ENCODE measurements around the gene PLCH2.

PLCH2 gene

GRCh38 chr1:2475571-2475970 is 518 bp upstream of the PLCH2 start:
- no peak overlapping the region for H3K4me3 ChIP-seq (ENCODE audit: low read depth, low read length)
- no peak for DNase-seq (ENCODE audit: low read depth)
- no peak for TF ChIP-seq CTCF (IDR thresholded peaks at IDR 0.05; ENCODE audit: insufficient read depth, low read depth, low read length, missing control alignments)

GRCh38 chr1:2477309-2477708 is 1.2 kb downstream of the PLCH2 start:
- no peak for TF ChIP-seq CTCF (IDR thresholded peaks at IDR 0.05; ENCODE audit: insufficient read depth, low read depth, low read length, missing control alignments)
- no peak for DNase-seq (ENCODE audit: low read depth)
- H3K4me3 ChIP-seq (ENCODE audit: low read depth, low read length): no peak overlapping the region

GRCh38 chr1:2477791-2478499 is 1.9 kb downstream of the PLCH2 start:
- TF ChIP-seq CTCF (IDR thresholded peaks at IDR 0.05; ENCODE audit: insufficient read depth, low read depth, low read length, missing control alignments): no peak
- no peak overlapping the region for H3K4me3 ChIP-seq (ENCODE audit: low read depth, low read length)
- no peak for DNase-seq (ENCODE audit: low read depth)

- DNase-seq (ENCODE audit: low read depth): no peak
- TF ChIP-seq CTCF (IDR thresholded peaks at IDR 0.05; ENCODE audit: insufficient read depth, low read depth, low read length, missing control alignments): no peak
- H3K4me3 ChIP-seq (ENCODE audit: low read depth, low read length): no peak overlapping the region
Observed at GRCh38 chr1:2479186-2479585, 3.1 kb downstream of the PLCH2 start.

- H3K4me3 ChIP-seq (ENCODE audit: low read depth, low read length): no peak overlapping the region
- no peak for DNase-seq (ENCODE audit: low read depth)
- no peak for TF ChIP-seq CTCF (IDR thresholded peaks at IDR 0.05; ENCODE audit: insufficient read depth, low read depth, low read length, missing control alignments)
Observed at GRCh38 chr1:2479618-2480017, 3.5 kb downstream of the PLCH2 start.

GRCh38 chr1:2480236-2480985 is 4.3 kb downstream of the PLCH2 start:
- no peak overlapping the region for H3K4me3 ChIP-seq (ENCODE audit: low read depth, low read length)
- no peak for DNase-seq (ENCODE audit: low read depth)
- no peak for TF ChIP-seq CTCF (IDR thresholded peaks at IDR 0.05; ENCODE audit: insufficient read depth, low read depth, low read length, missing control alignments)

Data from GM12865 (cell line).